ENCODE measurements around the gene EVX2. TPM values are rescaled to one million over a fixed set of nuclear protein-coding genes. Genes with fewer than 3 reads are reported as not detected.

Gene EVX2
- total and polyA plus RNA-seq, 7 donors: not detected

- Histone ChIP-seq H3K27ac (no peak overlapping the region), H3K4me1 (peaks cover 12% of the 10 kb centered on the region), H3K9me3 (no peaks in the 10 kb centered on the region), H3K27me3 (ENCODE audit: insufficient read depth in 3 of 3, low read length in 2 of 3) (peaks cover 5 to 100% (median 61%) of the 10 kb centered on the region in 3 donors), H3K4me3 (no peak overlapping the region), H3K36me3 (ENCODE audit: insufficient read depth in 1 of 2, low read depth in 1 of 2) (no peaks in the 10 kb centered on the region)
- DNase-seq: no peak
- ATAC-seq: no peak
- 14 to 23% (median 19%) methylated on average over 6 of the region's 6 CpGs for WGBS, 3 donors
- intact Hi-C loops (cut with DNase I): loop anchor here (5.0 to 10.0 kb wide), 3 partner anchors 234 to 722 kb away; no protein-coding TSS in a partner anchor
- TF ChIP-seq CTCF (IDR thresholded peaks at IDR 0.05): no peak
These were observed 5.4 kb upstream of the EVX2 start for GRCh38 chr2:176088937-176089842.

GRCh38 chr2:176088048-176088936 lies 4.5 kb upstream of the EVX2 start:
- H3K36me3 ChIP-seq (ENCODE audit: insufficient read depth in 1 of 2, low read depth in 1 of 2): no peaks in the 10 kb centered on the region
- H3K4me3 ChIP-seq: peak overlapping the region; percentile 43
- intact Hi-C loops (cut with DNase I): loop anchor here (5.0 to 10.0 kb wide), 3 partner anchors 233 to 721 kb away; no protein-coding TSS in a partner anchor
- WGBS, 3 donors: 13 to 17% (median 15%) methylated on average over 49 of the region's 49 CpGs
- H3K27ac ChIP-seq: no peak overlapping the region
- TF ChIP-seq CTCF (IDR thresholded peaks at IDR 0.05): peak; percentile 79
- peaks cover 12% of the 10 kb centered on the region for H3K4me1 ChIP-seq
- peaks cover 5 to 100% (median 64%) of the 10 kb centered on the region in 3 donors for H3K27me3 ChIP-seq (ENCODE audit: insufficient read depth in 3 of 3, low read length in 2 of 3)
- ATAC-seq (peak; percentile 83 to 88 (median 84)), DNase-seq (peak; percentile 57 to 79)
- no peaks in the 10 kb centered on the region for H3K9me3 ChIP-seq

GRCh38 chr2:176087330-176088047 lies 3.7 kb upstream of the EVX2 start:
- no peak for TF ChIP-seq CTCF (IDR thresholded peaks at IDR 0.05)
- peaks cover 12% of the 10 kb centered on the region for H3K4me1 ChIP-seq
- H3K9me3 ChIP-seq: no peaks in the 10 kb centered on the region
- intact Hi-C loops (cut with DNase I): loop anchor here (2.0 to 10.0 kb wide), 5 partner anchors 233 to 720 kb away; no protein-coding TSS in a partner anchor
- peaks cover 5 to 100% (median 64%) of the 10 kb centered on the region in 3 donors for H3K27me3 ChIP-seq (ENCODE audit: insufficient read depth in 3 of 3, low read length in 2 of 3)
- DNase-seq (no peak), ATAC-seq (no peak)
- no peak overlapping the region for H3K27ac ChIP-seq
- 64 to 69% (median 67%) methylated on average over 29 of the region's 29 CpGs for WGBS, 3 donors
- no peaks in the 10 kb centered on the region for H3K36me3 ChIP-seq (ENCODE audit: insufficient read depth in 1 of 2, low read depth in 1 of 2)
- no peak overlapping the region for H3K4me3 ChIP-seq

Measured in psoas muscle (tissue), 8 donors.